ENCODE data around the gene LTF. TPM values are rescaled to one million over a fixed set of nuclear protein-coding genes. Genes with fewer than 3 reads are reported as not detected.
"Not testable (repeated sequence)": the region's sequence is repeated elsewhere in the genome, so short reads cannot be mapped to it uniquely, and the experiment has no call there.

The LTF gene
- total RNA-seq, 1 donor from 2014 or later, result 1.7 TPM

DNA sequence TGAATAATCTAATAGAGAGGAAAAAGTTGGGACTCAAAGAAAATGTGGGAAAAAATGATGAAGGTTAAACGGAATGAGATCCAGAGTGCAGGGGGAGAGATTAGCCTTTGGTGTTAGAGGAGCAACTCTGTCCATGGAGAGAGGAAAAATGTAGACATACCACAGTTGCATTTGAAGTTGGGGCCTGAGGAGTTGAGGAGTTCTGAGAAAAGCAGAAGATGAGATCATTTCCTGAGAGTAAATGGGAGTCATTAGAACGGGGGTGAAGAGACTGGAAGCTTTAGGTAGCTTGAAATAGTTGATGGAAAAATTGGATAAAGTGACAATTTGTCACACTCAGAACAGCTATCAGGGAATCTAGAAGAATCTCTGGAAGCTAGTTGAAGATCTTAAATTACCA, 65.1 kb downstream of the LTF start:
- DNase-seq (ENCODE audit: low spot score) (no peak), ATAC-seq (no peak)

DNA sequence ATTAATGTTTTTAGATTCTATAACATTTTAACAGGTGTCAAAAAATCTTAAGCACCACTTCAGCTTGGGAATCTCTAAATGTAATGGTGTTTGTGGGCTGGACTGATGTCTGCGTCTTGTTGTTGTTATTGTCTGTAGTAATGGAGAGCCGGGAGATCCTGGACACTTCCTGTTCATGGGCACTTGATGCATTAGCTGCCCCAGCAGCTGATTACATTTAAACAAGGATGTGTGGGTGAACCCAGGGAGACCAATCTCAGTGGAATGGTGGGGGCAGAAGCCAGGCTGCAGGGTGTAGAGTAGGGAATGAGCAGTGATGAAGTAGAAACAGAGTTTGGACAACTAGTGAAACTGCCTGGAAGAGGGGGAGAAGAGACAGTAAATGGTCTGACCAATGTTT, 65.6 kb downstream of the LTF start:
- ATAC-seq (no peak), DNase-seq (ENCODE audit: low spot score) (no peak)

DNA sequence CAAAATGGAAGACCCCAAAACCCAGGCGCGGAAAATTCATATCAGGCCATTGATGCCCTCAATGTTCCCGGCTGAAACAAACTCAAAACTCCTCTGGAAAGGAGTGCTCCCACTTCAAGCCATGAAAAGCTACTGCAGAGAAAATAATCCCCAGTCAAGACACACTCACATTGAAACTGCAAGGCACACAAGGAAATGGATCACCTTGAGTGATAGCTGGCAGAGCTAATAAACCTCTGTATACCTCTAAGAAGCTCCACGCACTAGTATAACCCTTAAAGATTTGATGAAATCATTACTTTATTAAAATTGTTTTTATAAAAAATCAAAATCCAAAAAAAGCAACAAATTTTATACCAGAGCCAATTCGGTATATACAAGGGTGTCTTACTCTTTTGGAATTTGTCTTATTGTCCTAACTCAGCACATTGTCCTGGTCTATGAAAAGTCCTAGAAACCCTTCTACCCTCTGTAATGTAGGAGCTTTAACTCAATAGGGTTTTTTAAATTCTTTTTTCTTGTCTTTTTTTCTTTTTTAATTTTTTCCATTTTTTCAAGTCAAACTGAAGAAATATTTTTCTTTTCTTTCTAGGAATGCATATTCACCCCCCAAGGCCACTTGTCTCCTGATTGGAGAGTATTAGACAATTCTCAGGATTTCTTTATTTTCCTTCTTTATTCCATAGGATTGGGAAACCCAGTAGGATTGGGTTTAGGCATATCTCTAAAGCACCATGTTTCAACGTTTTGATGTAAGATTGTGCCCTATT, 66.3 kb downstream of the LTF start:
- ATAC-seq, result no peak
- no peak for DNase-seq (ENCODE audit: low spot score)

DNA sequence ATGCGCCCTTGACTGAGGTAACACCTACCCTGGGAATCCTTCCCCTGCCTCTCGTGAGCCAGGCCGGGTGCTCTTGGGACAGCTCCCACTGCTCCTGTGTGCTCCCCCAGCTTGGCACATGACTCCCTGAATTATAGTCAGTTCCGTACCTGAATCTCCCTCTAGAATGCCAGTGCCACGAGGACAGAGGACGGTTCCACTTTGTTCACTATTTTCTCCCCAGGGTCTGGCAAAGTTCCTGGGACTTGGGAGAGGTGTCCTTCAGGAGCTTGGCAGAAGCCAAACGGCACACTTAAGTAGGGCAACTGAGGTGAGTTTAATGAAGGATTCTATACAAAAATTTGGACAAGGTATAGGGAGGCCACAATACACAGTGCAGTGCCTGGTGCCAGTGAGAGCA, 67.6 kb downstream of the LTF start:
- no peak for ATAC-seq
- DNase-seq (ENCODE audit: low spot score), result no peak

DNA sequence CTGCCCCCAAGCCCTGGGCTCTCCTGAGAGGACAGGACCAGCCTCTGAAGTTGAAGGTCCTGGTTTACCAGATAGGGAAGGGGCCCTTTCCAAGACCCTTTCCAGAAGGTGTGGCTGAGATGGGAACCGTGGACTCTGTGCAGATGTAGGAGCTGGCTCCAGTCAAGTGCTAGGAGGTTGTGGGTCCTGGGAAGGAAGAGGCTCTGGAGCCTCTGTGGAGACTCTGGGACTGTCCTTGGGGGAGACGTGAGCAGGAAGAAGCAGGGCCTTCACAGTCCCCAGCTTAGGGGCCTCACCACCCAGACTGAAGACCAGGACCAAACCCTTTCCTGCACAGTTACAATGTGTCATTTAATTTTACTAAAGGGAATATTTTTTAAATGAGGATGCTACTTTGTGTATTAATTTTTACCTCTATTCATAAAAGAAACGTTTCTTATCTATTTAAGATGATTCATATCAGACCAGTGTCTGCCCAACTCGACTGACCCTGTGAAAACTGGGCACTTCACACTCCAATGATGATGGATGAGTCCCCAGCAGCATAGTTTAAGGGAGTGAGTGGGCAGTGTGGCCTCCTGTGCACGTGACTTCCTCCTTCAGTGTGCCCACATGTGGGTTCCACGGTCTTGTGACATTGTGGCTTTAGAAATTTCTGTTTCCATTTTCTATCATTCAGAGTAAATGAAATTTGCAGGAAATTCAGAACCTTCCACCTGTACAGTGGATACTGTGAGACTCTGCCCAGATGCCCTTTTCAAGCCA, 68.8 kb downstream of the LTF start:
- DNase-seq (ENCODE audit: low spot score), result no peak
- ATAC-seq, result no peak

DNA sequence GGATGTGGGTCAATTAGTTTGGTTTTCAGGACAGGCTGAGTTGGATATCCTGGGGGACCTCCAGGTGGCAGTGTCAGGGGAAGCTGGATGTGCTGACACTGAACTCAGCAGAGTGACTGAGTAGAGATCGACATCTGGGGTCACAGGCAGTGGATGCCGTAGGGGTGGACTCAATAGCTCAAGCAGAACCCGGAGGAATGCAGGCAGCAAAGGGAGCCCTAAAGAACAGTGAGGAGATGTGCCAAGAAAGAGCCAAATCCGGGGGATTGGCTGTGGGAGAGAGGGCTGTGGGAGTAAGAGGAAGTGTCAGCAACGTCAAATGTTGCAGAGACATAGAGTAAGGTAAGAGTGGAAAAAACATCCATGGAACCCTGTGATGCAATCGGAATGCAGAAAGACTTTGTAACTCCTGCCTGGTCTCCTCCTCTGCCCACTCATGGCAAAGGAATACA, 69.5 kb downstream of the LTF start:
- DNase-seq (ENCODE audit: low spot score) (no peak), ATAC-seq (no peak)

DNA sequence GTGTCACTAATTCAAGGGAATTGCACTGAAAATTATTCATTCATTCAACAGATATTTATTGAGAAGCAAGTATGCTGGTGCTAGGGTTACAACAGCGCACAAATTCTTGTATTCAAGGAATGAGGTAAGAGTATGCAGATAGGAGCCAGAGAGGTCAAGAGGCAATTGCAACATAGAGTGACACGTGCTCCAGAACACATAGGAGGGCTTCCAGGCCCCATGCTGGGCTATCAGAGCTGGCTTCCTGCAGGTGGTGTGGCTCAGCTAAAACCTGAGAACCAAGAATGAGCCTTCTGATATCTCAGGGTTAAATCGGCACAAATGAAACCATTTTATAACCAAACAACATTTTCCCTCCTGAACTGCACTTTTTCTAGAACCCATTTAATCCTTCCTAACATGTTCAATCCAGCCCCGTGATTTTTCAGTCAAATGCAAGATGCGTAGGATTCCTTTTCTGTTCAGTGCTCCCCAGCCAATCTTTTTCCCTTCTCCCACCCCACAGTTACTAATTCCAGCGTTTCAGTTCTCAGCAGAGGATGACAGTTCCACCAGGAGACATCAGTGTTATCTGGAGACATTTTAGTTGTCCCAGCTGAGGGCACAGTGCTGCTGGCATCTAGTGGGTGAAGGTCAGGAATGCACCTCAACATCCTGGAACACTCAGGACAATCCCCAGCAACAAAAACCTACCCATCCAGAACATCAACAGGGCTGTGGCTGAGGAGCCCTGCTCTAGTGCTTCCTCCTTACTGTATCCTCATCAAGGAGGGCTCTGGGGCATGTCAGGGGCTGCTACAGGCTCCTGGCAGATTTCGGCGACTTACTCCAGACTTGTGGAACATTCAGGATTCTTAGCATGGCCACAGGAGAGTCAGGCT, 70.9 kb downstream of the LTF start:
- ATAC-seq (peak; percentile 92), DNase-seq (ENCODE audit: low spot score) (no peak)

DNA sequence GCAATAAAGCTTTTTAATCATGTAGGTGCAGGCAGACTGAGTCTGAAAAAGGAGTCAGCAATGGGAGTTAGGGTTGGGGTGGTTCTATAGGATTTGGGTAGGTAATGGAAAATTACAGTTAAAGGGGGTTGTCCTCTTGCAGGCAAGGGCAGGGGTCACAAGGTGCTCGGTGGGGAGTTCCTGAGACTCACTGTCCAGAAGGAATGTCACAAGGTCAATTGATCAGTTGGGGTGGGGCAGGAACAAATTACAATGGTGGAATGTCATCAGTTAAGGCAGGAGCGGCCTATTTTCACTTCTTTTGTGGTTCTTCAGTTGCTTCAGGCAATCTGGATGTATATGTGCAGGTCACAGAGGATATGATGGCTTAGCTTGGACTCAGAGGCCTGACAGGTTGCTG, 71.7 kb downstream of the LTF start:
- ATAC-seq (no peak), DNase-seq (ENCODE audit: low spot score) (no peak)

DNA sequence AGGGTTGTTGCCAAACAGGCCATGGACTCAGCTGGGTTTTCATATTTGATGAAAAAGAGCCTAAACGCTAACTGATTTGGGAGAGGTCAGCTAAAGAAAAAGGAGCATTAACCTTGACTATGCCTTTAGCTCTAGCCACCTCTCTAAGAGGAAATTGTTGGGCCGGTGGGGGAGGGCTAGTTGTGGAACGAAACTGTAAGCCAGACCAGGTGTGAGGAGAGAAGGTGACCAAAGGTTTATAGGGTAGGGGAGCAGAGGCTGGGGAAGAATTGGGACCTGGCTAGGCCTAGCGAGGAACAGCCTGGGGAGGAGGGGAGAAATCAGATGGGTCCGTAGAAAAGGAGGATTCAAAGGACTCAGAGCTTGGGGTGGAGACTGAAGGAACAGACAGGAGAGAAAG, 73.2 kb downstream of the LTF start:
- not testable (repeated sequence) for DNase-seq (ENCODE audit: low spot score); ATAC-seq

DNA sequence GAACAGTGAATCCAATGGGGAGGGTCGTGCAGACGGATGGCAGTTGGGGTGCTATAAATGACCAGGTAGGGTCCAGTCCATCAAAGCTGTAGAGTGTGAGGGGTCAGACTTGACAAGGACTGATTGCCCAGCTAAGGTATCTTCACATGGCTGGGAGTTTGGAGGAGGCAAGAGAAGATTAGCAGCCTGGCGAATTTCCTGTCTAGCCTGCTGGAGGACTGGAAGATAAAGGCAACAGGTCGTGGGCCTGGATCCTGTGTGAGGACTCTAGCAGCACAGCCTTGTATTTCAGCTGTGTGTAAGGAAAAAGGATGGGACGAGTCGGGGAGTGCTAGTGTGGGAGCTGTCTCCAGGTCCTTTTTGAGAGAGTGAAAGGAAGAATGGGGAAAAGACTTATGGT, 75.4 kb downstream of the LTF start:
- ATAC-seq, result no peak
- DNase-seq (ENCODE audit: low spot score), result no peak

DNA sequence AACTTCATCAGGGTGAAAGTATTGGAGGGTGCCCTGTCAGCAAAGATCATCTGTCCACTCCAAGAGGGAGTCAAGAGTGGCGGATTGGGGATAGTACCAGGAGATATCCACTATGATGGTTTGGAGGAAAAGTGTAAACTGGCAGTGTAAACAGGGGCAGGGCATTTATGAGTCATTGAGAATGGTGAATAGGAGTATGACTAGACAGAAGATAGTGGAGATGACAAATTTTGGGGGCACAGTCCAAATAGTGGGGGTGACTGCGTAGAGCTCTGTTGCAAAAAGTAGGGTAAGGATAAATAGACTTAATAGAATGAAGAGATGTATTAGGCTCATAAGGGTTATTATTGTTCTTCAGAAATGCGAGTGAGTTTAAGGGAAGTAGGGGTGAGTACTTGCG, 75.9 kb downstream of the LTF start:
- not testable (repeated sequence) for ATAC-seq; DNase-seq (ENCODE audit: low spot score)

DNA sequence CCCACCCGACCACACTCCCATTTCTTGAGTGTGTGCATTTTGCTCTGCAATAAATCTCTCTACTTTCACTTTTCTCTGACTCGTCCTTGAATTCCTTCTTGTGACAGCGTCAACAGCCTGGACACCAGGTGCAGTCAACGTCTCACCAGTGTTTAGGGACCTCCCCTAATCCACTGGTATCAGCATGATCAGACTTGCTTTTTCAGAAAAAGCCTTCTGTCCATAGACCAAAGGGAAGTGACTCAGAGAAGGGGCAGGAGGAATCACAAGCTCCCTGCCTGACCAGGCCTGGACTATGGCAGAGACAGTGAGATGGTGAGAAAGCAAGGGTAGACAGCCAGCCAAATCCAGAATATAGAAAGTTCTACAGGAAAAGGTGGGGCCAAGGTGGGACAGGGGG, 78.5 kb downstream of the LTF start:
- ATAC-seq (no peak), DNase-seq (ENCODE audit: low spot score) (no peak)

Other genes with a start within 250 kb of the LTF start
- not detected for gene CCR3, start 222.4 kb downstream of the LTF start, total RNA-seq
- gene CCR2, start 110.8 kb downstream of the LTF start, total RNA-seq, result 0.33 TPM
- 0.08 TPM for gene CCR5, start 94.0 kb downstream of the LTF start, total RNA-seq
- 0.55 TPM for gene CCRL2, start 57.6 kb downstream of the LTF start, total RNA-seq
- gene RTP3, start 33.1 kb upstream of the LTF start, total RNA-seq, result 28.6 TPM
- 7.4 TPM for gene LRRC2, start 101.4 kb upstream of the LTF start, total RNA-seq
- gene FAM240A, start 147.6 kb upstream of the LTF start, total RNA-seq, result not detected
- 24.2 TPM for gene ALS2CL, start 228.8 kb upstream of the LTF start, total RNA-seq
- 0.33 TPM for gene TMIE, start 236.5 kb upstream of the LTF start, total RNA-seq

Measured in left lobe of liver (tissue), 2 donors.